HepG2 (cell line): ENCODE measurements around the gene SELL. TPM values are rescaled to one million over a fixed set of nuclear protein-coding genes. Genes with fewer than 3 reads are reported as not detected.

ENCODE experiments used
- ATAC-seq: fragments of 200-7000 bp; cut with Tn5 transposase; 3 replicates; pipeline ENCODE4 v1.9.1; 2020; ENCODE audit warnings: mild to moderate bottlenecking, moderate library complexity
- BruUV-seq: library from RNA; stranded (reverse); fragments of 400-500 nt; replicated peaks from 2 replicates; lab custom pipeline; 2021; lab: Mats Ljungman, UMichigan
- CTCF ChIA-PET: fragments of 300-600 bp; formaldehyde crosslinking; extraction: SDS; loops from one replicate; lab custom pipeline; 2021; ENCODE audit warnings: low total read pairs, inconsistent platforms, low intra/inter-chr PET ratio; lab: Yijun Ruan, JAX
- POLR2A ChIA-PET: fragments of 350-600 bp; sonication (Branson Sonifier 250); formaldehyde crosslinking; loops from one replicate; lab custom pipeline; 2020; ENCODE audit warnings: antibody characterized with exemption, inconsistent platforms; lab: Yijun Ruan, JAX
- DNase-seq: peaks from one replicate; pipeline ENCODE4 v3.0.0-alpha.2; 2015; ENCODE audit warnings: low spot score
- FAIRE-seq: peaks from 3 replicates; lab custom pipeline; 2011; peaks lifted over from hg19 to GRCh38; lab: Jason Lieb, UNC
- H2AFZ ChIP-seq: one replicate; pipeline ENCODE4 v1.6.1; 2011; ENCODE audit warnings: low read length, inconsistent platforms
- H3K27ac ChIP-seq: fragments of 300-600 bp; 3 replicates; pipeline ENCODE4 v1.8.0; 2011; ENCODE audit warnings: mixed run types, mild to moderate bottlenecking, mixed read lengths, low read length, inconsistent platforms; ENCODE audit not compliant: insufficient read depth; ENCODE audit errors: extremely low read length
- H3K27me3 ChIP-seq, 2 experiments: fragments of 200-600 bp in 1 of 2; 2 replicates in 1 of 2; 3 replicates in 1 of 2; pipeline versions ENCODE4 v1.6.0 to v1.8.0; 2011; ENCODE audit warnings: low read length in 2 of 2, mild to moderate bottlenecking in 2 of 2, moderate library complexity in 2 of 2, inconsistent platforms in 1 of 2; ENCODE audit not compliant: insufficient read depth in 2 of 2, control insufficient read depth in 1 of 2
- H3K36me3 ChIP-seq, 2 experiments: fragments of 200-600 bp in 1 of 2; replicated peaks in 1 of 2; 2 replicates in 1 of 2; 3 replicates in 1 of 2; pipeline versions ENCODE4 v1.5.1 to v1.8.0; 2011; ENCODE audit warnings: low read length in 2 of 2, inconsistent platforms in 1 of 2; ENCODE audit not compliant: insufficient read depth in 2 of 2, control insufficient read depth in 1 of 2
- H3K4me1 ChIP-seq: 2 replicates; pipeline ENCODE4 v1.5.1; 2012; ENCODE audit warnings: low read length, inconsistent platforms; ENCODE audit not compliant: insufficient read depth
- H3K4me2 ChIP-seq: 2 replicates; pipeline ENCODE4 v1.6.0; 2011; ENCODE audit warnings: low read depth, low read length, inconsistent platforms
- H3K4me3 ChIP-seq, 3 experiments: fragments of 200-600 bp in 1 of 3; sonication (generic), shearing (Covaris generic) in 1 of 3; replicated peaks in 1 of 3; 2 replicates each; pipeline ENCODE4 v1.5.1; 2011 to 2016; ENCODE audit warnings: low read length in 3 of 3, inconsistent platforms in 2 of 3, low read depth in 2 of 3, mild to moderate bottlenecking in 2 of 3, control low read depth in 1 of 3, mixed read lengths in 1 of 3; ENCODE audit not compliant: insufficient read depth in 1 of 3
- H3K79me2 ChIP-seq: one replicate; pipeline ENCODE4 v1.6.1; 2011; ENCODE audit warnings: low read length, inconsistent platforms; ENCODE audit not compliant: insufficient read depth
- H3K9ac ChIP-seq: 2 replicates; pipeline ENCODE4 v1.6.0; 2011; ENCODE audit warnings: mild to moderate bottlenecking, low read depth, low read length, inconsistent platforms; ENCODE audit not compliant: insufficient read depth
- H3K9me3 ChIP-seq: 2 replicates; pipeline ENCODE4 v1.5.1; 2012; ENCODE audit warnings: mild to moderate bottlenecking, low read length
- H4K20me1 ChIP-seq: 2 replicates; pipeline ENCODE4 v1.6.0; 2011; ENCODE audit warnings: inconsistent platforms, mild to moderate bottlenecking, low read length, moderate library complexity; ENCODE audit not compliant: insufficient read depth
- ATF3 ChIP-seq: sonication (generic); formaldehyde crosslinking; IDR thresholded peaks from 2 replicates; pipeline ENCODE4 v1.4.0; 2020; ENCODE audit warnings: missing genetic modification reagents
- CTCF ChIP-seq: sonication (generic); formaldehyde crosslinking; IDR thresholded peaks from 2 replicates; pipeline ENCODE4 v1.5.0; 2020; ENCODE audit warnings: mild to moderate bottlenecking, missing genetic modification reagents, moderate library complexity
- GATAD1 ChIP-seq: IDR thresholded peaks from 2 replicates; pipeline ENCODE4 v1.6.1; 2016; ENCODE audit warnings: missing genetic modification reagents, missing compliant biosample characterization
- HMG20A ChIP-seq: IDR thresholded peaks from 2 replicates; pipeline ENCODE4 v1.6.1; 2016; ENCODE audit warnings: borderline replicate concordance
- NFE2 ChIP-seq: sonication (generic); formaldehyde crosslinking; IDR thresholded peaks from 2 replicates; pipeline ENCODE4 v1.4.0; 2020; ENCODE audit warnings: missing genetic modification reagents
- NFE2L1 ChIP-seq: sonication (generic); formaldehyde crosslinking; IDR thresholded peaks from 2 replicates; pipeline ENCODE4 v1.4.0; 2020; ENCODE audit warnings: missing genetic modification reagents, mild to moderate bottlenecking, borderline replicate concordance
- NKX3-1 ChIP-seq: sonication (generic); formaldehyde crosslinking; IDR thresholded peaks from 2 replicates; pipeline ENCODE4 v1.5.0; 2020; ENCODE audit warnings: missing genetic modification reagents
- NR3C1 ChIP-seq: sonication (generic); formaldehyde crosslinking; IDR thresholded peaks from 2 replicates; pipeline ENCODE4 v1.4.0; 2020; ENCODE audit warnings: missing genetic modification reagents
- PAXIP1 ChIP-seq: sonication (generic); formaldehyde crosslinking; conservative IDR thresholded peaks from 2 replicates; pipeline ENCODE4 v1.4.0; 2020; ENCODE audit warnings: mild to moderate bottlenecking, missing genetic modification reagents, moderate library complexity
- ZIK1 ChIP-seq: sonication (generic); formaldehyde crosslinking; IDR thresholded peaks from 2 replicates; pipeline ENCODE4 v1.5.0; 2020; ENCODE audit warnings: mild to moderate bottlenecking, low read depth, missing genetic modification reagents, borderline replicate concordance
- ZNF235 ChIP-seq: sonication (generic); formaldehyde crosslinking; IDR thresholded peaks from 2 replicates; pipeline ENCODE4 v1.8.1; 2023; ENCODE audit warnings: mild to moderate bottlenecking, missing genetic modification reagents, borderline replicate concordance
- ZNF354B ChIP-seq: sonication (generic); formaldehyde crosslinking; IDR thresholded peaks from 2 replicates; pipeline ENCODE4 v1.8.0; 2022; ENCODE audit warnings: mild to moderate bottlenecking, missing genetic modification reagents
- ZNF382 ChIP-seq: sonication (generic); formaldehyde crosslinking; IDR thresholded peaks from 2 replicates; pipeline ENCODE4 v1.5.0; 2020; ENCODE audit warnings: missing genetic modification reagents, mild to moderate bottlenecking, borderline replicate concordance
- ZNF513 ChIP-seq: sonication (generic); formaldehyde crosslinking; conservative IDR thresholded peaks from 2 replicates; pipeline ENCODE4 v1.5.0; 2020; ENCODE audit warnings: missing genetic modification reagents
- ZNF530 ChIP-seq: sonication (generic); formaldehyde crosslinking; IDR thresholded peaks from 2 replicates; pipeline ENCODE4 v1.5.0; 2020; ENCODE audit warnings: low read depth, mild to moderate bottlenecking, missing genetic modification reagents
- ZSCAN25 ChIP-seq: sonication (generic); formaldehyde crosslinking; IDR thresholded peaks from 2 replicates; pipeline ENCODE4 v1.8.0; 2022; ENCODE audit warnings: mild to moderate bottlenecking, missing genetic modification reagents
- WGBS: methylation state at CpG from one replicate; pipeline ENCODE4 v1.1.6; 2017; ENCODE audit warnings: low lambda C conversion rate; 5-methylcytosine and 5-hydroxymethylcytosine counted together
- in situ Hi-C: cut with HindIII; loops from 2 replicates; pipeline ENCODE4 v1.10.0; 2017; ENCODE audit warnings: low pct_unique_long_range_greater_than_20kb; ENCODE audit not compliant: extremely low pct_ligation_motif_present
- intact Hi-C: fragments of 100-400 bp; cut with micrococcal nuclease; formaldehyde crosslinking; loops from one replicate; pipeline ENCODE4 v1.10.0; 2022; ENCODE audit not compliant: unreplicated experiment
- polyA plus RNA-seq, 8 experiments: library from polyadenylated mRNA; depleted of rRNA in 3 of 8; stranded (reverse) in 7 of 8; unstranded in 1 of 8; fragments of >200 nt; fragmentation: Illumina TruSeq in 4 of 8; extraction: Trizol in 4 of 8; gene quantifications; 2 replicates each; pipeline versions ENCODE4 v1.2.1 to v1.2.3, GENCODE V29; 2011 to 2016; ENCODE audit warnings: low read depth in 4 of 8, missing spikeins in 1 of 8, mixed read lengths in 1 of 8; ENCODE audit not compliant: insufficient read depth in 1 of 8
- total RNA-seq, 5 experiments: library from RNA; depleted of rRNA; stranded (reverse); fragments of >200 nt; fragmentation: Illumina TruSeq; extraction: Trizol; gene quantifications; 2 replicates each; pipeline ENCODE4 v1.2.3, GENCODE V29; 2016; ENCODE audit warnings: low read depth in 1 of 5

Gene SELL
- total and polyA plus RNA-seq, 2 of the 13 experiments (the other 11 are each of a cell fraction or from before 2014, with no cell fraction given): 0.13 to 0.18 TPM

- TF ChIP-seq NR3C1 (CRISPR knock-in tag) (no peak), HMG20A (CRISPR knock-in tag) (no peak), ZIK1 (CRISPR knock-in tag) (no peak), NFE2L1 (CRISPR knock-in tag) (no peak), PAXIP1 (CRISPR knock-in tag) (no peak)
Observed at GRCh38 chr1:169759038-169759437, 47.6 kb upstream of the SELL start (continued).

- in situ Hi-C loops: no loop called here
- H3K4me3 ChIP-seq: no peak overlapping the region
- no peak overlapping the region for H2AFZ ChIP-seq
- 20% methylated on average over 4 of the region's 4 CpGs for WGBS
- ChIA-PET POLR2A (no interaction called here), CTCF (no interaction called here)
- no peak for ATAC-seq
- H3K27ac ChIP-seq: no peak overlapping the region
- DNase-seq: no peak
- no peaks in the 10 kb centered on the region for H3K36me3 ChIP-seq
- no peak overlapping the region for H3K9ac ChIP-seq
- no peak for TF ChIP-seq CTCF (CRISPR knock-in tag)
- TF ChIP-seq ZNF354B (CRISPR knock-in tag): no peak
- TF ChIP-seq NKX3-1 (CRISPR knock-in tag): no peak
- no peak for TF ChIP-seq GATAD1 (CRISPR knock-in tag)
- TF ChIP-seq ZNF235 (CRISPR knock-in tag): no peak
- no peak for TF ChIP-seq ZNF382 (CRISPR knock-in tag)
- no peak for TF ChIP-seq ZSCAN25
- TF ChIP-seq ZNF530 (CRISPR knock-in tag): no peak
- no peak for TF ChIP-seq NFE2
- no peak for TF ChIP-seq ZNF513 (CRISPR knock-in tag)
- no peak for TF ChIP-seq ATF3 (CRISPR knock-in tag)
- TF ChIP-seq, all 625 proteins: peak for 0
- no peak for FAIRE-seq
- no TSS peak for BruUV-seq
- Histone ChIP-seq H3K4me1 (peaks cover 12% of the 10 kb centered on the region), H3K79me2 (no peaks in the 10 kb centered on the region), H3K27me3 (no peaks in the 10 kb centered on the region), H3K4me2 (no peak overlapping the region), H3K9me3 (peaks cover 1% of the 10 kb centered on the region; the same call in 1 of the 2 replicates), H4K20me1 (no peaks in the 10 kb centered on the region)
- intact Hi-C loops: no loop called here
Observed at GRCh38 chr1:169753549-169753948, 42.1 kb upstream of the SELL start.
